Renal cortical epithelial cell (primary cell): ENCODE results near the gene MFRP. TPM values are rescaled to one million over a fixed set of nuclear protein-coding genes. Genes with fewer than 3 reads are reported as not detected.

ENCODE experiments used
- DNase-seq: peaks from one replicate; pipeline ENCODE4 v3.0.0-alpha.2; 2011; ENCODE audit warnings: low read depth
- total RNA-seq: library from RNA; depleted of rRNA; stranded (reverse); fragments of >200 nt; gene quantifications from 2 replicates; pipeline ENCODE4 v1.2.3, GENCODE V29; 2014

MFRP gene
- total RNA-seq, 1 donor from 2014 or later, result not detected

- no peak for DNase-seq
Observed at GRCh38 chr11:119295178-119295577, 51.3 kb downstream of the MFRP start.

- DNase-seq, result no peak
Observed at GRCh38 chr11:119293461-119293860, 53.0 kb downstream of the MFRP start.

GRCh38 chr11:119290894-119291497, 55.5 kb downstream of the MFRP start:
- no peak for DNase-seq

Other genes with a start within 250 kb of the MFRP start
- 22.1 and 42.9 TPM in 2 replicates for gene DPAGT1, start 244.9 kb downstream of the MFRP start, total RNA-seq
- 3.3 and 4.1 TPM in 2 replicates for gene C2CD2L, start 239.4 kb downstream of the MFRP start, total RNA-seq
- gene HINFP, start 225.1 kb downstream of the MFRP start, total RNA-seq, result 11.5 and 20.8 TPM in 2 replicates
- gene ABCG4, start 197.7 kb downstream of the MFRP start, total RNA-seq, result 0.15 TPM in 1 of 2 replicates, not detected in the other
- 24.7 and 34.2 TPM in 2 replicates for gene NLRX1, start 178.0 kb downstream of the MFRP start, total RNA-seq
- gene NHERF4, start 161.2 kb downstream of the MFRP start, total RNA-seq, result 0.30 TPM in 1 of 2 replicates, not detected in the other
- gene CBL, start 140.4 kb downstream of the MFRP start, total RNA-seq, result 9.0 and 22.8 TPM in 2 replicates
- gene MCAM, start 29.6 kb downstream of the MFRP start, total RNA-seq, result 559 and 965 TPM in 2 replicates
- 3.0 and 16.3 TPM in 2 replicates for gene RNF26, start 12.2 kb downstream of the MFRP start, total RNA-seq
- gene C1QTNF5, start 5.8 kb downstream of the MFRP start, total RNA-seq, result 5.6 and 15.7 TPM in 2 replicates
- gene USP2, start 35.0 kb upstream of the MFRP start, total RNA-seq, result 3.6 and 9.7 TPM in 2 replicates
- 15.3 and 20.7 TPM in 2 replicates for gene THY1, start 76.5 kb upstream of the MFRP start, total RNA-seq